Eye (tissue), 1 donor: ENCODE measurements around the gene USP48.
"Not testable (repeated sequence)": the region's sequence is repeated elsewhere in the genome, so short reads cannot be mapped to it uniquely, and the experiment has no call there.

Experiments used
- DNase-seq: peaks from one replicate; pipeline ENCODE4 v3.0.0-alpha.2; 2015

The USP48 gene, protein sequence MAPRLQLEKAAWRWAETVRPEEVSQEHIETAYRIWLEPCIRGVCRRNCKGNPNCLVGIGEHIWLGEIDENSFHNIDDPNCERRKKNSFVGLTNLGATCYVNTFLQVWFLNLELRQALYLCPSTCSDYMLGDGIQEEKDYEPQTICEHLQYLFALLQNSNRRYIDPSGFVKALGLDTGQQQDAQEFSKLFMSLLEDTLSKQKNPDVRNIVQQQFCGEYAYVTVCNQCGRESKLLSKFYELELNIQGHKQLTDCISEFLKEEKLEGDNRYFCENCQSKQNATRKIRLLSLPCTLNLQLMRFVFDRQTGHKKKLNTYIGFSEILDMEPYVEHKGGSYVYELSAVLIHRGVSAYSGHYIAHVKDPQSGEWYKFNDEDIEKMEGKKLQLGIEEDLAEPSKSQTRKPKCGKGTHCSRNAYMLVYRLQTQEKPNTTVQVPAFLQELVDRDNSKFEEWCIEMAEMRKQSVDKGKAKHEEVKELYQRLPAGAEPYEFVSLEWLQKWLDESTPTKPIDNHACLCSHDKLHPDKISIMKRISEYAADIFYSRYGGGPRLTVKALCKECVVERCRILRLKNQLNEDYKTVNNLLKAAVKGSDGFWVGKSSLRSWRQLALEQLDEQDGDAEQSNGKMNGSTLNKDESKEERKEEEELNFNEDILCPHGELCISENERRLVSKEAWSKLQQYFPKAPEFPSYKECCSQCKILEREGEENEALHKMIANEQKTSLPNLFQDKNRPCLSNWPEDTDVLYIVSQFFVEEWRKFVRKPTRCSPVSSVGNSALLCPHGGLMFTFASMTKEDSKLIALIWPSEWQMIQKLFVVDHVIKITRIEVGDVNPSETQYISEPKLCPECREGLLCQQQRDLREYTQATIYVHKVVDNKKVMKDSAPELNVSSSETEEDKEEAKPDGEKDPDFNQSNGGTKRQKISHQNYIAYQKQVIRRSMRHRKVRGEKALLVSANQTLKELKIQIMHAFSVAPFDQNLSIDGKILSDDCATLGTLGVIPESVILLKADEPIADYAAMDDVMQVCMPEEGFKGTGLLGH

GRCh38 chr1:21782868-21783678 is at the start of gene USP48:
USP48 (minus strand) TSS chr1:21783149; CDS start chr1:21782957, 192 bp downstream.
- DNase-seq, result peak; percentile 99

- no peak for DNase-seq
These were observed 48.6 kb upstream of the USP48 start for GRCh38 chr1:21831454-21831970.

DNA sequence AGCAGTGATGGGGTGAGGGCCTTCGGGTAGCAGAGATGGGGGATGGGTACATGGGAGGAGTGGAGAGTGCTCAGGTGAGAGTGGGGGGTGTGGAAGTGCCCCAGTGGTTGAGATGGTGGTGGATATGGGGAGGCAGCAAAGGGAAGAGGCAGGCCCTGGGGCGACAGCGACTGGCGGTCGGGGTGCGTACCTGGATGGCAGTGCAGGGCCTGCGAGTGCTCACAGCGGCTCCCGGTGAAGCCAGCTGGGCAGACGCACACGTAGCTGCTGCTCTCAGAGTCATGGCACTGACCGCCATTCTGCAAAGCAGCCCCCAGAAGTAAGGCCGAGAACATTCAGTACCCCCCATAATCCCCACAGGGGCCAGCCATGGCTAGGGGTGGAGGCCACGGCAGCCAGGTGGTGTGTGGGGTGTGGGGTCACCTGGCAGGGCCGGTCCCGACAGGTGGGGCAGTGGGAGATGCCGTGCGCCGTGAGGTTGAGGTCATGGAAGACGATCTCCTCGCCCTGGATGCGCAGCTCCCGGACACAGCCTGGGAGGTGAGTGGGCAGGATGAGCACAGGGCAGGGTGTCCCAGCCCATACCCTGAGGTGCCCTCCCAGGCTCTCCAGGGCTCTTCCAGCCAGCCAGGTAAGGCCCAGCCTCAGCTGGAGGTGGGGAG is 48.0 kb upstream of the USP48 start:
- DNase-seq, result no peak

DNA sequence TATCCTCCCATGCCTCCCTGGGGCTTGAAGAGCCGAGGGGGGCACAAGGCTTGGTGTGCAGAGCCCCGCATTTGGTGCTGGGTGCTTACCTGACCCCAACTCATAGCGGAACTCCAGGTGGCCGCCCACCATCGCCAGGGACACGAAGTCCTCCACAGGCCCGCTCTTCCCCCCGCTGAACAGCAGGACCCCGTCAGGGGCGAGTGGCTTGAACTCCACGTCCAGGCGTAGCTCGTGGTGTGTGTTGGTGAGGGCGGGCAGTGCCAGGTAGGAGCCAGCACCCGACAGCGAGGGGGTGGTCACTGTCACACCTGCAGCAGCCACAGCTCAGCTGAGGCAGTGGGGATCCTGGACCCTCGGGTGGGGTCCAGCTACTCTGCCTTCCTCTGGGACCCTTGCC is 46.3 kb upstream of the USP48 start:
- DNase-seq, result no peak

- DNase-seq, result no peak
These were observed 45.7 kb upstream of the USP48 start for GRCh38 chr1:21828506-21829210.

- no peak for DNase-seq
These were observed 45.1 kb upstream of the USP48 start for GRCh38 chr1:21828075-21828474.

DNA sequence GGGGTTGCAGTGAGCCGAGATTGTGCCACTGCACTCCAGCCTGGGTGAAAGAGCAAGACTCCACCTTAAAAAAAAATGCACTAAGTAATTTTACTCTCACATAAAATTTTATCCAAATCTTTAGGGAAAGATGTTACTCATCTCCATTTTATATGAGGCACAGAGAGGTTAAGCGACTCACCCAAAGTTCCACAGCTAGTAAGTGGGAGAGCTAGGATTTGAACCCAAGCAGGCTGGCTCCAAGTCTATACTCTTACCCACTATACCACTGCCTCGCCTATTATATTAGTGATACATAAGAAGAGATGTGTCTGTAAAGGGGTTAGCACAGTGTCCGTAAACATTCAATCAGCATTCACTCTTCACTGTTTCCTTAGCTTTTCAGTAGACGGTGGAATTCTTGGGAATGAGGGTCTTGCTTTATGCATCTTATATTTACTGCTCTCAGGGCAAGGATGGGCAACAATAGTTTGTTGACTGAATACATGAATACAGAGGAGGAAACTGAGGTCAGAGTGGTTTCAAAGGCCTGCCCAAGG is 44.3 kb upstream of the USP48 start:
- DNase-seq, result no peak

- DNase-seq, result not testable (repeated sequence)
These were observed 43.7 kb upstream of the USP48 start for GRCh38 chr1:21826694-21827093.

- no peak for DNase-seq
These were observed 42.4 kb upstream of the USP48 start for GRCh38 chr1:21825393-21825792.

GRCh38 chr1:21824926-21825325 is 42.0 kb upstream of the USP48 start:
- DNase-seq, result no peak

DNA sequence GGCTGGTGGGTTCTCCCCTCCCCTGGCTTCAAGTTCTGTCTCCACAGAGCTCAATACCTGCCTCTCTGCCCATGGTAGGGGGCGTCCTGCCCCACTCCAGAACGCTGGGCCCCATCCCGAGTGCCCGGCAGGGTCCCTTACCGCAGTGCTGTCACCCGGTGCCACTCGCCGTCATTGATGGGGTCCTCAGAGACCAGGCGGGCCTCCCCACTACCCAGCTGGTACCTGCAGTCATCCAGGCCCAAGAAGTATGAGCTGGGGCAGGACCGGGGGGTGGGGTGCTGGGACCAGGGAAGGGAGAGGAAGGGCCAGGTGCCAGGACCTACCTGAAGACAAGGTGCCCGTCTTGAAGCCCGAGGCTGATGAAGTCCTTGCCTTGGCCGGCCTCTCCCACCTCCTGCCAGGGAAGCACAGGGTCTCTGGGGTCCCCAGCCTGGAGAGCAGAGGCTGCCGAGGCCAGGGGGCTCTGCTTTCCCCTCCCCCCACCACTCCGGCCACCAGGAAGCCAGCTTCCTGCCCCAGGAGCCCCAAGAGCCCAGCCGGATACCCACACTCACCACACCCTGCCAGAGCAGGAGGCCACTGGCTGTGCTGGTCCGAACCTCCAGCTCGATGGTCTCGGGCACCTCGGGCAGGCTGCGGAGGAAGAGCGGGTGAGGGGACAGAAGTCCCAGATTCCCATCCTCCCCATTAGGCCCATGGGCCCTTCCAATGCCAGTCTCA is 41.2 kb upstream of the USP48 start:
- DNase-seq, result no peak

- no peak for DNase-seq
These were observed 40.4 kb upstream of the USP48 start for GRCh38 chr1:21823206-21823979.

- DNase-seq, result no peak
These were observed 39.4 kb upstream of the USP48 start for GRCh38 chr1:21822349-21822748.

- no peak for DNase-seq
These were observed 38.6 kb upstream of the USP48 start for GRCh38 chr1:21821385-21822019.

DNA sequence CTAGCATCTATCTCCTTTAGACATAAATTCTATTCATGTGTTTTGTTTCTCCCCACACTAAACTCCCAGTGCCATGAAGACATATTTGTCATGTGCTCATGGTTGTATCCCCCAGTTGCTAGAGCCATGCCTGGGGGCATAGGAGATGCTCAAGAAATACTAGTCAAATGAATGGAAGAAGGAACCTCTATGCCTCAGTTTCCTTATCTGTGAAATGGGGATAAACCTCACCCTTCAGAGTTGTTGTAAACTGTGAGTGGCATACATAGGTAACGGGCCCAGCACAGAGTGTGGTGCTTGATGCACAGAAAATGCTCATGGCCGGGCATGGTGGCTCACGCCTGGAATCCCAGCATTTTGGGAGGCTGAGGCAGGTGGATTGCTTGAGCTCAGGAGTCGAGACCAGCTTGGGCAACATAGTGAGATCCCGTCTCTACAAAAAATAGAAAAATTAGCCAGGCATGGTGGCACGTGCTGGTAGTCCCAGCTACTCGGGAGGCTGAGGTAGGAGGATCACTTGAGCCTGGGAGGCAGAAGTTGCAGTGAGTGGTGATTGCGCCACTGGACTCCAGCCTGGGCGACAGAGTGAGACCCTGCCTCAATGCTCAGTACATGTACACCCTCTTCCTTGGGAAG is 37.8 kb upstream of the USP48 start:
- no peak for DNase-seq

GRCh38 chr1:21818656-21819055 is 35.7 kb upstream of the USP48 start:
- DNase-seq, result no peak

GRCh38 chr1:21816602-21817302 is 33.8 kb upstream of the USP48 start:
- no peak for DNase-seq
